WTC11 (cell line): ENCODE results near the gene CACNA1B. TPM values are rescaled to one million over a fixed set of nuclear protein-coding genes. Genes with fewer than 3 reads are reported as not detected.

Source experiments
- ATAC-seq: fragments of 200-7000 bp; cut with Tn5 transposase; 2 replicates; pipeline ENCODE4 v1.10.0; 2021; ENCODE audit warnings: mild to moderate bottlenecking, moderate library complexity
- CTCF ChIA-PET: fragments of 300-600 bp; sonication (Branson Sonifier 250); formaldehyde crosslinking; loops from one replicate; lab custom pipeline; 2021; ENCODE audit warnings: antibody characterized with exemption; lab: Charles Lee
- POLR2A ChIA-PET: fragments of 350-600 bp; sonication (Branson Sonifier 250); formaldehyde crosslinking; loops from one replicate; lab custom pipeline; 2021; ENCODE audit warnings: antibody characterized with exemption; lab: Charles Lee
- DNase-seq: peaks from one replicate; pipeline ENCODE4 v3.0.0; 2021; ENCODE audit warnings: low spot score
- H3K27ac Mint-ChIP-seq: 2 replicates; pipeline ENCODE4 v1.8.0; 2021; ENCODE audit warnings: mixed read lengths
- H3K27me3 Mint-ChIP-seq: 2 replicates; pipeline ENCODE4 v1.8.0; 2021; ENCODE audit warnings: low read depth, mild to moderate bottlenecking, moderate library complexity, mixed read lengths
- H3K36me3 Mint-ChIP-seq: 2 replicates; pipeline ENCODE4 v1.8.0; 2021; ENCODE audit warnings: mixed read lengths
- H3K4me1 Mint-ChIP-seq: 2 replicates; pipeline ENCODE4 v1.8.0; 2022; ENCODE audit warnings: mixed read lengths
- H3K4me3 Mint-ChIP-seq: 2 replicates; pipeline ENCODE4 v1.8.0; 2021; ENCODE audit warnings: mild to moderate bottlenecking, moderate library complexity, mixed read lengths
- H3K9me3 Mint-ChIP-seq: 2 replicates; pipeline ENCODE4 v1.8.0; 2021; ENCODE audit warnings: mixed read lengths
- ESRRA ChIP-seq: sonication (generic); formaldehyde crosslinking; IDR thresholded peaks from 2 replicates; pipeline ENCODE4 v1.8.1; 2022; ENCODE audit warnings: mild to moderate bottlenecking, missing genetic modification reagents, borderline replicate concordance
- FOXK1 ChIP-seq: sonication (generic); formaldehyde crosslinking; IDR thresholded peaks from 2 replicates; pipeline ENCODE4 v1.8.0; 2022; ENCODE audit warnings: mild to moderate bottlenecking, moderate library complexity, missing genetic modification reagents
- JUN ChIP-seq: sonication (generic); formaldehyde crosslinking; IDR thresholded peaks from 2 replicates; pipeline ENCODE4 v1.8.0; 2023; ENCODE audit warnings: mild to moderate bottlenecking, missing genetic modification reagents
- MXD4 ChIP-seq: fragments of 250-450 bp; sonication (Bioruptor Pico); IDR thresholded peaks from 2 replicates; pipeline ENCODE4 v1.8.0; 2021; ENCODE audit warnings: mild to moderate bottlenecking, moderate library complexity, borderline replicate concordance
- NFATC4 ChIP-seq: fragments of 250-450 bp; sonication (Bioruptor Pico); IDR thresholded peaks from 2 replicates; pipeline ENCODE4 v1.9.0; 2021; ENCODE audit warnings: mild to moderate bottlenecking
- RELA ChIP-seq: sonication (generic); formaldehyde crosslinking; IDR thresholded peaks from 2 replicates; pipeline ENCODE4 v1.8.1; 2022; ENCODE audit warnings: missing genetic modification reagents, mild to moderate bottlenecking, borderline replicate concordance
- ZNF121 ChIP-seq: sonication (generic); formaldehyde crosslinking; IDR thresholded peaks from 2 replicates; pipeline ENCODE4 v1.8.0; 2023; ENCODE audit warnings: missing genetic modification reagents
- total RNA-seq: library from RNA; stranded (reverse); gene quantifications from 3 replicates; pipeline ENCODE4 v1.2.3, GENCODE V29; 2021
- TF ChIP-seq, protein P1 (sequence below): sonication (generic); formaldehyde crosslinking; conservative IDR thresholded peaks from 2 replicates; pipeline ENCODE4 v1.8.1; 2023; ENCODE audit warnings: mild to moderate bottlenecking, low read depth, missing genetic modification reagents, moderate library complexity
- TF ChIP-seq, protein P2 (sequence below): fragments of 250-450 bp; sonication (Bioruptor Pico); IDR thresholded peaks from 2 replicates; pipeline ENCODE4 v2.1.2; 2022; ENCODE audit warnings: mild to moderate bottlenecking, moderate library complexity
- TF ChIP-seq, protein P3 (sequence below): sonication (generic); formaldehyde crosslinking; conservative IDR thresholded peaks from 2 replicates; pipeline ENCODE4 v1.8.1; 2022; ENCODE audit warnings: mild to moderate bottlenecking, missing genetic modification reagents
- TF ChIP-seq, protein P4 (sequence below): sonication (generic); formaldehyde crosslinking; IDR thresholded peaks from 2 replicates; pipeline ENCODE4 v1.8.0; 2022; ENCODE audit warnings: mild to moderate bottlenecking, missing genetic modification reagents
- TF ChIP-seq, protein P5 (sequence below): sonication (generic); formaldehyde crosslinking; IDR thresholded peaks from 2 replicates; pipeline ENCODE4 v1.8.1; 2023; ENCODE audit warnings: mild to moderate bottlenecking, missing genetic modification reagents
- TF ChIP-seq, protein P6 (sequence below): sonication (generic); formaldehyde crosslinking; IDR thresholded peaks from 2 replicates; pipeline ENCODE4 v1.8.1; 2022; ENCODE audit warnings: low read depth, missing genetic modification reagents, borderline replicate concordance
- TF ChIP-seq, protein P7 (sequence below): sonication (generic); formaldehyde crosslinking; IDR thresholded peaks from 2 replicates; pipeline ENCODE4 v1.8.1; 2023; ENCODE audit warnings: mild to moderate bottlenecking, missing genetic modification reagents, borderline replicate concordance
- TF ChIP-seq, protein P8 (sequence below): sonication (generic); formaldehyde crosslinking; IDR thresholded peaks from 2 replicates; pipeline ENCODE4 v1.8.1; 2023; ENCODE audit warnings: mild to moderate bottlenecking, missing genetic modification reagents
- TF ChIP-seq, protein P9 (sequence below): sonication (generic); formaldehyde crosslinking; IDR thresholded peaks from 2 replicates; pipeline ENCODE4 v1.8.0; 2023; ENCODE audit warnings: missing genetic modification reagents

The CACNA1B gene
- total RNA-seq, 1 experiment from 2014 or later, result 8.4 TPM

DNA sequence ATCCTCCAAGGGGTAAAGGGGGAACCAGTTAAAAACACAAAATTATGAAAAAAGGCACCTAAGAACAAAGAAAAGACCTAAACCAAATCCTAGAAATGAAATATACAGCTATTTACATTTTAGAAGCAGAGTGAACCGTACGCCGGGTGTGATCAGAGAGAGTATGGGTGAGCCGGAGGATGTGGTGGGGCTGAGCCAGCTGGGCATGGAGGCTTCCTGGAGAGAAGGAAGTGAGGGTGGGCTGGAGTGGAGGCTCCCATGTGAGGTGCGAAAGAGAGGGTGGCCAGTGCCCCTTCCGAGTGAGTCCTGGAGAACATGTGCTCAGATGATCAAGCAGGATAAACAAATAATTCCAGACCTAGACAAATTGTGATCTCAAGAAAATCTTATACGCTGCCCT, 111.6 kb downstream of the CACNA1B start (continued):
- TF ChIP-seq, protein P1, sequence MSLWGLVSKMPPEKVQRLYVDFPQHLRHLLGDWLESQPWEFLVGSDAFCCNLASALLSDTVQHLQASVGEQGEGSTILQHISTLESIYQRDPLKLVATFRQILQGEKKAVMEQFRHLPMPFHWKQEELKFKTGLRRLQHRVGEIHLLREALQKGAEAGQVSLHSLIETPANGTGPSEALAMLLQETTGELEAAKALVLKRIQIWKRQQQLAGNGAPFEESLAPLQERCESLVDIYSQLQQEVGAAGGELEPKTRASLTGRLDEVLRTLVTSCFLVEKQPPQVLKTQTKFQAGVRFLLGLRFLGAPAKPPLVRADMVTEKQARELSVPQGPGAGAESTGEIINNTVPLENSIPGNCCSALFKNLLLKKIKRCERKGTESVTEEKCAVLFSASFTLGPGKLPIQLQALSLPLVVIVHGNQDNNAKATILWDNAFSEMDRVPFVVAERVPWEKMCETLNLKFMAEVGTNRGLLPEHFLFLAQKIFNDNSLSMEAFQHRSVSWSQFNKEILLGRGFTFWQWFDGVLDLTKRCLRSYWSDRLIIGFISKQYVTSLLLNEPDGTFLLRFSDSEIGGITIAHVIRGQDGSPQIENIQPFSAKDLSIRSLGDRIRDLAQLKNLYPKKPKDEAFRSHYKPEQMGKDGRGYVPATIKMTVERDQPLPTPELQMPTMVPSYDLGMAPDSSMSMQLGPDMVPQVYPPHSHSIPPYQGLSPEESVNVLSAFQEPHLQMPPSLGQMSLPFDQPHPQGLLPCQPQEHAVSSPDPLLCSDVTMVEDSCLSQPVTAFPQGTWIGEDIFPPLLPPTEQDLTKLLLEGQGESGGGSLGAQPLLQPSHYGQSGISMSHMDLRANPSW (CRISPR knock-in tag), result no peak
- TF ChIP-seq, protein P2, sequence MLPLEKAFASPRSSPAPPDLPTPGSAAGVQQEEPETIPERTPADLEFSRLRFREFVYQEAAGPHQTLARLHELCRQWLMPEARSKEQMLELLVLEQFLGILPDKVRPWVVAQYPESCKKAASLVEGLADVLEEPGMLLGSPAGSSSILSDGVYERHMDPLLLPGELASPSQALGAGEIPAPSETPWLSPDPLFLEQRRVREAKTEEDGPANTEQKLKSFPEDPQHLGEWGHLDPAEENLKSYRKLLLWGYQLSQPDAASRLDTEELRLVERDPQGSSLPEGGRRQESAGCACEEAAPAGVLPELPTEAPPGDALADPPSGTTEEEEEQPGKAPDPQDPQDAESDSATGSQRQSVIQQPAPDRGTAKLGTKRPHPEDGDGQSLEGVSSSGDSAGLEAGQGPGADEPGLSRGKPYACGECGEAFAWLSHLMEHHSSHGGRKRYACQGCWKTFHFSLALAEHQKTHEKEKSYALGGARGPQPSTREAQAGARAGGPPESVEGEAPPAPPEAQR (CRISPR knock-in tag), result no peak
- TF ChIP-seq JUN (CRISPR knock-in tag) (no peak), ESRRA (no peak)
- TF ChIP-seq, protein P3, sequence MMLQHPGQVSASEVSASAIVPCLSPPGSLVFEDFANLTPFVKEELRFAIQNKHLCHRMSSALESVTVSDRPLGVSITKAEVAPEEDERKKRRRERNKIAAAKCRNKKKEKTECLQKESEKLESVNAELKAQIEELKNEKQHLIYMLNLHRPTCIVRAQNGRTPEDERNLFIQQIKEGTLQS (CRISPR knock-in tag), result no peak
- TF ChIP-seq, protein P4, sequence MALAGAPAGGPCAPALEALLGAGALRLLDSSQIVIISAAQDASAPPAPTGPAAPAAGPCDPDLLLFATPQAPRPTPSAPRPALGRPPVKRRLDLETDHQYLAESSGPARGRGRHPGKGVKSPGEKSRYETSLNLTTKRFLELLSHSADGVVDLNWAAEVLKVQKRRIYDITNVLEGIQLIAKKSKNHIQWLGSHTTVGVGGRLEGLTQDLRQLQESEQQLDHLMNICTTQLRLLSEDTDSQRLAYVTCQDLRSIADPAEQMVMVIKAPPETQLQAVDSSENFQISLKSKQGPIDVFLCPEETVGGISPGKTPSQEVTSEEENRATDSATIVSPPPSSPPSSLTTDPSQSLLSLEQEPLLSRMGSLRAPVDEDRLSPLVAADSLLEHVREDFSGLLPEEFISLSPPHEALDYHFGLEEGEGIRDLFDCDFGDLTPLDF, result no peak
- TF ChIP-seq, protein P5, sequence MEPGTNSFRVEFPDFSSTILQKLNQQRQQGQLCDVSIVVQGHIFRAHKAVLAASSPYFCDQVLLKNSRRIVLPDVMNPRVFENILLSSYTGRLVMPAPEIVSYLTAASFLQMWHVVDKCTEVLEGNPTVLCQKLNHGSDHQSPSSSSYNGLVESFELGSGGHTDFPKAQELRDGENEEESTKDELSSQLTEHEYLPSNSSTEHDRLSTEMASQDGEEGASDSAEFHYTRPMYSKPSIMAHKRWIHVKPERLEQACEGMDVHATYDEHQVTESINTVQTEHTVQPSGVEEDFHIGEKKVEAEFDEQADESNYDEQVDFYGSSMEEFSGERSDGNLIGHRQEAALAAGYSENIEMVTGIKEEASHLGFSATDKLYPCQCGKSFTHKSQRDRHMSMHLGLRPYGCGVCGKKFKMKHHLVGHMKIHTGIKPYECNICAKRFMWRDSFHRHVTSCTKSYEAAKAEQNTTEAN, result no peak
- TF ChIP-seq, protein P6, sequence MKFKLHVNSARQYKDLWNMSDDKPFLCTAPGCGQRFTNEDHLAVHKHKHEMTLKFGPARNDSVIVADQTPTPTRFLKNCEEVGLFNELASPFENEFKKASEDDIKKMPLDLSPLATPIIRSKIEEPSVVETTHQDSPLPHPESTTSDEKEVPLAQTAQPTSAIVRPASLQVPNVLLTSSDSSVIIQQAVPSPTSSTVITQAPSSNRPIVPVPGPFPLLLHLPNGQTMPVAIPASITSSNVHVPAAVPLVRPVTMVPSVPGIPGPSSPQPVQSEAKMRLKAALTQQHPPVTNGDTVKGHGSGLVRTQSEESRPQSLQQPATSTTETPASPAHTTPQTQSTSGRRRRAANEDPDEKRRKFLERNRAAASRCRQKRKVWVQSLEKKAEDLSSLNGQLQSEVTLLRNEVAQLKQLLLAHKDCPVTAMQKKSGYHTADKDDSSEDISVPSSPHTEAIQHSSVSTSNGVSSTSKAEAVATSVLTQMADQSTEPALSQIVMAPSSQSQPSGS (CRISPR knock-in tag), result no peak
- TF ChIP-seq, protein P7, sequence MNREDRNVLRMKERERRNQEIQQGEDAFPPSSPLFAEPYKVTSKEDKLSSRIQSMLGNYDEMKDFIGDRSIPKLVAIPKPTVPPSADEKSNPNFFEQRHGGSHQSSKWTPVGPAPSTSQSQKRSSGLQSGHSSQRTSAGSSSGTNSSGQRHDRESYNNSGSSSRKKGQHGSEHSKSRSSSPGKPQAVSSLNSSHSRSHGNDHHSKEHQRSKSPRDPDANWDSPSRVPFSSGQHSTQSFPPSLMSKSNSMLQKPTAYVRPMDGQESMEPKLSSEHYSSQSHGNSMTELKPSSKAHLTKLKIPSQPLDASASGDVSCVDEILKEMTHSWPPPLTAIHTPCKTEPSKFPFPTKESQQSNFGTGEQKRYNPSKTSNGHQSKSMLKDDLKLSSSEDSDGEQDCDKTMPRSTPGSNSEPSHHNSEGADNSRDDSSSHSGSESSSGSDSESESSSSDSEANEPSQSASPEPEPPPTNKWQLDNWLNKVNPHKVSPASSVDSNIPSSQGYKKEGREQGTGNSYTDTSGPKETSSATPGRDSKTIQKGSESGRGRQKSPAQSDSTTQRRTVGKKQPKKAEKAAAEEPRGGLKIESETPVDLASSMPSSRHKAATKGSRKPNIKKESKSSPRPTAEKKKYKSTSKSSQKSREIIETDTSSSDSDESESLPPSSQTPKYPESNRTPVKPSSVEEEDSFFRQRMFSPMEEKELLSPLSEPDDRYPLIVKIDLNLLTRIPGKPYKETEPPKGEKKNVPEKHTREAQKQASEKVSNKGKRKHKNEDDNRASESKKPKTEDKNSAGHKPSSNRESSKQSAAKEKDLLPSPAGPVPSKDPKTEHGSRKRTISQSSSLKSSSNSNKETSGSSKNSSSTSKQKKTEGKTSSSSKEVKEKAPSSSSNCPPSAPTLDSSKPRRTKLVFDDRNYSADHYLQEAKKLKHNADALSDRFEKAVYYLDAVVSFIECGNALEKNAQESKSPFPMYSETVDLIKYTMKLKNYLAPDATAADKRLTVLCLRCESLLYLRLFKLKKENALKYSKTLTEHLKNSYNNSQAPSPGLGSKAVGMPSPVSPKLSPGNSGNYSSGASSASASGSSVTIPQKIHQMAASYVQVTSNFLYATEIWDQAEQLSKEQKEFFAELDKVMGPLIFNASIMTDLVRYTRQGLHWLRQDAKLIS (CRISPR knock-in tag), result no peak

DNA sequence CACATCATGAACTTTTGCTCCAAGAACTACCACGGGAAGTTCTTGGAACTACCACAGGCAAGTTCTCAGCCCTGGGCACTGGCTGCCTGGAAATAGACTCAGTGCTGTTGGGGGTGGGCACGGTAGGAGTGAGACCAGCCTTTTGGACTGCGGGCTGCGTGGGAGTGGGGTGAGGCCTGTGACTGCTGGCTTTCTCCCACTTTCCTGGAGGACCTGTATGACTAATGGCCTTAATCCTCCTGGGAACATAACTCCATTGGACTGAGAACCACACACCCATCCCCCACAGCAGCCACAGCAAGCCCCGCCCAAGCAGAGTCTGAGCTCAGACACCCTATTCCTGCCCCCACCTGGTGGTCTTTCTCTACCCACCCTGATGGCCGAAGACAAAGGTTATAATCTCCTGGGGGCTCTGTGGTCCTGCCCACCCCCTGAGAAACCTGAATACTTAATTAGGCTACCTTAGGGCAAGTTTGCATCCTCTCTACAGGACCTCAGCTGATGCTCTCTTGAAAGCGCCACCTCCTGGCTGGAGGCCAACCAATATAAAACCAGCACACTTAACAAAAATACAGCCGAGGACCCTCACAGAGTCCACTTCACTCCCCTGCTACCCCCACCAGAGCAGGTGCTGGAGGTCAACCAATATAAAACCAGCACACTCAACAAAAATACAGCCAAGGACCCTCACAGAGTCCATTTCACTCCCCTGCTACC, 112.6 kb downstream of the CACNA1B start:
- ChIA-PET CTCF (no interaction called here), POLR2A (no interaction called here)
- ATAC-seq (no peak), DNase-seq (no peak)
- Mint-ChIP-seq H3K9me3 (peaks cover 78% of the 10 kb centered on the region), H3K27ac (no peak overlapping the region), H3K27me3 (peaks cover 16% of the 10 kb centered on the region; the same call in 1 of the 2 replicates), H3K4me3 (no peak overlapping the region), H3K4me1 (peaks cover 4% of the 10 kb centered on the region; the same call in 1 of the 2 replicates), H3K36me3 (peaks cover 89% of the 10 kb centered on the region)
- TF ChIP-seq, protein P5, result no peak
- no peak for TF ChIP-seq NFATC4 (CRISPR knock-in tag)
- TF ChIP-seq, protein P8, sequence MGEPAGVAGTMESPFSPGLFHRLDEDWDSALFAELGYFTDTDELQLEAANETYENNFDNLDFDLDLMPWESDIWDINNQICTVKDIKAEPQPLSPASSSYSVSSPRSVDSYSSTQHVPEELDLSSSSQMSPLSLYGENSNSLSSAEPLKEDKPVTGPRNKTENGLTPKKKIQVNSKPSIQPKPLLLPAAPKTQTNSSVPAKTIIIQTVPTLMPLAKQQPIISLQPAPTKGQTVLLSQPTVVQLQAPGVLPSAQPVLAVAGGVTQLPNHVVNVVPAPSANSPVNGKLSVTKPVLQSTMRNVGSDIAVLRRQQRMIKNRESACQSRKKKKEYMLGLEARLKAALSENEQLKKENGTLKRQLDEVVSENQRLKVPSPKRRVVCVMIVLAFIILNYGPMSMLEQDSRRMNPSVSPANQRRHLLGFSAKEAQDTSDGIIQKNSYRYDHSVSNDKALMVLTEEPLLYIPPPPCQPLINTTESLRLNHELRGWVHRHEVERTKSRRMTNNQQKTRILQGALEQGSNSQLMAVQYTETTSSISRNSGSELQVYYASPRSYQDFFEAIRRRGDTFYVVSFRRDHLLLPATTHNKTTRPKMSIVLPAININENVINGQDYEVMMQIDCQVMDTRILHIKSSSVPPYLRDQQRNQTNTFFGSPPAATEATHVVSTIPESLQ (CRISPR knock-in tag), result no peak
- no peak for TF ChIP-seq MXD4 (CRISPR knock-in tag)
- TF ChIP-seq, protein P9, sequence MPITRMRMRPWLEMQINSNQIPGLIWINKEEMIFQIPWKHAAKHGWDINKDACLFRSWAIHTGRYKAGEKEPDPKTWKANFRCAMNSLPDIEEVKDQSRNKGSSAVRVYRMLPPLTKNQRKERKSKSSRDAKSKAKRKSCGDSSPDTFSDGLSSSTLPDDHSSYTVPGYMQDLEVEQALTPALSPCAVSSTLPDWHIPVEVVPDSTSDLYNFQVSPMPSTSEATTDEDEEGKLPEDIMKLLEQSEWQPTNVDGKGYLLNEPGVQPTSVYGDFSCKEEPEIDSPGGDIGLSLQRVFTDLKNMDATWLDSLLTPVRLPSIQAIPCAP (CRISPR knock-in tag), result no peak
- TF ChIP-seq RELA (CRISPR knock-in tag), result no peak
- no peak for TF ChIP-seq FOXK1 (CRISPR knock-in tag)
- no peak for TF ChIP-seq ESRRA
- no peak for TF ChIP-seq ZNF121 (CRISPR knock-in tag)
